GM11168 (cell line): ENCODE results near the gene MDGA2.
"Not testable (repeated sequence)": the region's sequence is repeated elsewhere in the genome, so short reads cannot be mapped to it uniquely, and the experiment has no call there.

Experiments used
- in situ Hi-C: fragments of 300-500 bp; cut with MboI; formaldehyde crosslinking; loops from one replicate; pipeline ENCODE4 v1.12.0; 2022; ENCODE audit warnings: low sequenced_read_pairs; ENCODE audit not compliant: unreplicated experiment

The MDGA2 gene

DNA sequence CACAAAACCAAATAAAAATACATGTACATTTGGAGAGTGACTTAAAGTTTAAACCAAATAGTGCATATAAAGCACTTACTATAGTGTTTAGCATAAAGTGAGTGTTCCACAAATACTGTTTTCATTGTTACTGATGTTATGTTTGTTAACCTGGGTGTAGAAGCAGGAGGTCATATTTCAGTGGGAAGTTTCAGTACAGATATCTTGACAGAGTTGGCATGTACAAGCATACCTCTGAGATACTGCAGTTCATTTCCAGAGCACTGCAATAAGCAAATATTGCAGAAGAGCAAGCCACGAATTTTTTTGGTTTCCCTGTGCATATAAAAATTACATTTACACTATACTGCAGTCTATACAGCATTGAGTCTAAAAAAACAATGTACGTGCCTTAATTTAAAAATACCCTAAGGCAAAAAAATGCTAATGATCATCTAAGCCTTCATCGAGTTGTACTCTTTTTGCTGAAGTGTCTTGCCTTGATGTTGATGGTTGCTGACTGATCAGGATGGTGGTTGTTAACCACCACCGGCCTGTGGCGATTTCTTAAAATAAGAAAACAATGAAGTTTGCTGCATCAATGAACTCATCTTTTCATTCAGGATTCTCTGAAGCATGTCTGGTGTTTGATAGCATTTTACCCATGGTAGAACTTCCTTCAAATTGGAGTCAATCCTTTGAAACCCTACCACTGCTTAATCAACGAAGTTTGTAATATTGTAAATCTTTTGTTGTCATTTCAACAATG is 662.7 kb downstream of the MDGA2 start:
- in situ Hi-C loops: no loop called here

DNA sequence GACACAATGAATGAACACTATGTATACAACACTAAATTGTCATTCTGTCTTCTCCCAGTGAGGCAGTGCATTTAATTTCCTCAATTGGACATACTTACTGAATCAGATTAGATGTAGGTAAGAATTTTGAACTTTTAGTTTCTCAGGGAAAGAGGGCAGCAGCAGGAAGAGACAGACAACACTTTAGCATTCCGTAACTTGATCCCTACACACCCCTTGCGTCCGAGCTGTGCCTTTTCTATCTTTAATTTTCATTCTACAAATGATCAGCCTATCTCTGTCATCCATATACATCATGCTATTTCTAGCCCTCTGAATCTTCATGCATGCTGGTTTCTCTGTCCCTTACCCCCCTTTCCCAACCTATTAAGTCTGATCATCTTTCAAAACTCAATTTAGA is 665.8 kb downstream of the MDGA2 start:
- in situ Hi-C loops: no loop called here

DNA sequence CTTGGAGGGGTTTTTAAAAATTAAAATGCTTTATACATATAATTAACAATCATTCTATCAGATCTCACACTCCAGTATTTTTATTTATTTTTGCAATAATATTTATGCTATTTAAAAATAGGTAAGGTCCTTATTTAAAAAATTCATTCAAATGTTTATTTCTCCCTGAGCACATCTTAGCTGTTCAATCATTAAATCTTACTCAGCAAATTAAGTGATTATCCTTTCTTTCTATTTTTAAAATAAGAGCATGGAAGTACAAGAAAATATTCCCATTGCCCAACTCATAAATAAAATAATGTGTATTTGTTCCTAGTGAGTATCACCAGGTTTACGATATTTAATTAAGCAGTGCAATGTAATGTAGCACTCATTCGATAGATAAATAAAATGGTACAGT is 666.7 kb downstream of the MDGA2 start:
- in situ Hi-C loops: no loop called here

DNA sequence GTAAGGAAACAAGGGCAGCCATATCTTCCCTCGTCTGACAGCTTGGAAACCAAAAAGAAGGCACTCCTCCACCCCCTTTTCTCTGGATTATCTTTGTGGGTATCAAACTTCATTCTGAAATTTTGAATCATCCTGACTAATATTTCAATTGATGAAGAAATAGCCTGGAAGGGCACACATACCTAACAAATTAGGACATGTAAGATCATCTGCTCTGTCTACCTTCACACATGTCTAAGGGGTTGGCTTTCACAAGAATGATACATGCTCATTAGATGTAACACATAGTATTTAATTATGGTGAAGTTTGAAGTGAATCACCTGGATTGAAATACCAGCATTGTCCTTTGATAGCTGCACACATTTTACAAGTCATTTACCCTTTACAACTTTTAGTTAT is 675.7 kb downstream of the MDGA2 start:
- in situ Hi-C loops: no loop called here

DNA sequence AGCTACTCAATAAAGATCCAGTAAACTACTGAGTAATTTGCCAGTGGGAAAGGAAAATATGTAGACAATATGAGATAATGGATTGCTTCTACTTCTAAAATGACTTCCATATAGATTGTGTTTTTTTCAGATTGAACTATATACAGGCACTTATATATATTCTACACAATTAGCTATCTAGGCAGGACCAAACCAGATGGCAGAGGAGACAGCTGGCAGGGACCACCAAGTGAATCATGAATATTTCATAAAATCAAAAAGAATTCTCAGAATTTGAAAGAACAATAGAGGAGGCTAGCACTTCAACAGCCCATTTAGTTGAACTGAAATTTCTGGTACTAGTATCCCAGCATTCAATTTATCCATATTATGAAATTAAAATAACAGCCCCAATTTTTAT is 685.8 kb downstream of the MDGA2 start:
- in situ Hi-C loops: no loop called here

DNA sequence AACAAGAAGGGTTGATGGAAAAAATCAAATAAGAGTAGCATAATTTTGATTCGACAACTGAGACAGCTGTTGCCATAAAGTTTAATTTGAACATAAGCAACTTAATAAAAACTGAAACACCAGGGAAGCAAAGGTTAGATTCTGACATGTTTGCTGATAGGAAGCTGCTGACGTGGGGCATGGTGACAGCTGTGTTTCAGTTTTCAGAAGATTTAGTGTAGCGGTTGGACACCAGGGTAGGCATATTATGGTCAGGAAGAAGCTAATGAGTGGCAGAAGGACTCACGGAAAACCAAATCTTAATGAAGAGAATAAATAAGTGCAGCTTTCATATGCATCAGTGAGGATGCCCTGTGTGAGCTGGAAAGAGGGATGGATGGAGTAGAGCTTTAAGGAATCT is 687.1 kb downstream of the MDGA2 start:
- in situ Hi-C loops: no loop called here

DNA sequence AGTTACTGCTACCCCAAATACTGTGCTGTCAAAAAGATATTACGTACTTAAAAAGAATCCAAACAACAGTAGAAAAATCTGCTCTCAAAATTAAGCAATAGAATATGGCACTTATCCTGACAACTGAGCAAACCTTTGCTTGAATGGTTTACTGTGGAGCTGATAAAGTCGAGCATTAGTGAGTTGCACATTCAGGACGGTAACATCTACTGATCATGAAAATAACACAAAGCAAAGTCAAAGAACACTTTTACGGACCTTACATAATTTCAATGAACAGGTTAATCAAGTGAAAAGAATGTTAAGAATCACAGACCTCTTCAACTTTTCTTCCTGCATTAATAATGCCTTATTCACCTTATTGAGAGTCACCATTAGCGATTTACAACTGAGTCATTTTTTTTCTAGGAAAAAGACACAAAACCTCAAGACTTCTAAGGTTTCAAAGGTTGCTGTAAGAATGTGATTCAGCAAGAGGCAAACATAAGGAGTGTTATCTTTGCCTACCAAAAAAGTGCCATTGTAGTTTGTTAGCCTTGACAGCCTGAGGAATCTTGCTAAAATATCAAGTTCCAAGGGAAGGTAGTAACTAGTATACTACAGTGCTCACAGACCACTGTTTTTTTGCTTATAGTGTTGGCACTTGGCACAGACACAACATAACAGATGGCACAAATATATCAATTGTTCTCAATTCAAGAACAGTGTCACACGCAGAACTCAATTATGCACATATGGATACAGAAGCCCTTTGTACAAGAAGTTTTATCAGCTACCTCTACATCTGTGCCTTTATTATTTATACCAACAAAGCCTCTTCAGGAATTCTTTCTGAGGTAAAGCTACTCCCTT is 689.6 kb downstream of the MDGA2 start:
- in situ Hi-C loops: no loop called here

DNA sequence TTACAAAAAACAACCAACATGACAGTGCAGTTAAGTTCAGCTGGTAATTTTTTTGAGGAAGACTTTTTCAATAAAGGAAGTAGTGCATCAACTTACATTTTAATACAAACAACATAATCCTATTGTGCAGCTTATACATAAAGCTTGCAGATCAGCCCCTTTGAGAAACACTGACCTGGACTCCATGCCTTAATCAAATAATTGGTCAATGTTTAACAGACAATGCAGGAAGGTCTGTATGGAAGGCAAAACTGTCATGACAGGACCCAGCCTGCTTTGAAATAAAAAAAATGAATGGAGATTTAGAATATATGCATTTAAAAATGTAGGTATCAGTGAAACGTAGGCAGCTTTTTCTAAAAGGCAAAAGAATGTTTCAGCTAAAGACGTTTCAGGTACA is 702.1 kb downstream of the MDGA2 start:
- in situ Hi-C loops: no loop called here

DNA sequence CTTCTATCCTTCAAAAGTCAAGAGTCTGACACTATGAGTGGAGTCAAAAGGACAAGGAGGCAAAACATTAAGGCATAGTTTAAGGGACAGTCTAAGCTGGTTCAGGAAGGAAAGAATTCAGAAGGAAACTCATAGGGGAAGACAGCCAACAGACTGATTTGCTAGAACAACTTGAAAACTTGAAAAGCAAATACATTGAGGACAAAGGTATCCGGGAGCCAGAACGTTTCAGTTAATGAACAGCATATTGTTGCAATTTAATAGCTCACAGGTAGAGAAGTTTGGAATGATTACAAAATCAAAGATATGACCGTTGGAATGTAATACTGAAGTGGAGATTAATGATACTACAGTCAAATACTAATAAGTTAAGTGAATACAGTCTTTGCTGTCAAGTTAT is 711.0 kb downstream of the MDGA2 start:
- in situ Hi-C loops: no loop called here

DNA sequence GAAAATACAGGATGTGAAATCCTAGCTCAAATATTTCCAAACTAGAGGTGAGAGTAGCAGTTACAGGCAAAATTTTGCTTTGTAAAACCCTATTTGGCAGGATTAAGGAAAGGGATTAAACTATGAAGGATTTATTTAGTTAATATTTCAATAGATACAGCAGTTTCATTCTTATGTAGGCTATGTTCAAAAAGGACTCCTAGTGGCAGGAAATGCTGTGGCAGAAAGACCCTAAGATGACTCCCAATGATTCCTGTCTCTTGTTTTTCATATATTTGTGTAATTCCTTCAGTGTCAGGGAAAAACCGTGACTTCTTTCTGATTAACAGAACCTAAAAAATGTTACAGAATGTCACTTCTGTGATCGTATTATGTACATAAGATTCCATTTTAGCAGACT is 724.3 kb downstream of the MDGA2 start:
- in situ Hi-C loops: no loop called here

DNA sequence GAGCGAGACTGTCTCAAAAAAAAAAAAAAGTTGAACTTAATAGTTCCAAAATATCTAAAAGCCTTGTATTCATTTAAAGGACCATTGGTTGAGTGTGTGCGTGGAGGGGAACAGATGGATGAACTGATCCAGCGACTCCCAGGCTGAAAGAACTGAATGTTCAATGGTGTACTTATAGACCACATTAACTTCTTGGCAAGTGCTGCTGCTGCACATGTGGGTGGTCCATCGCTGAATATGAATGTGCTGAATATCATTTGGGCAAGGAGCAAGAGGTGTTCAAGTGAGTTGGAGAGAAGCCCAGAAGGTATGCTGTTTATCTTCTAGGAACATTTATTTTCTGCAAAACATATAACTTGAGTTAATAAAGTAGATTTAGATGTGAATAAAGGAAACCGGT is 734.8 kb downstream of the MDGA2 start:
- in situ Hi-C loops: no loop called here

DNA sequence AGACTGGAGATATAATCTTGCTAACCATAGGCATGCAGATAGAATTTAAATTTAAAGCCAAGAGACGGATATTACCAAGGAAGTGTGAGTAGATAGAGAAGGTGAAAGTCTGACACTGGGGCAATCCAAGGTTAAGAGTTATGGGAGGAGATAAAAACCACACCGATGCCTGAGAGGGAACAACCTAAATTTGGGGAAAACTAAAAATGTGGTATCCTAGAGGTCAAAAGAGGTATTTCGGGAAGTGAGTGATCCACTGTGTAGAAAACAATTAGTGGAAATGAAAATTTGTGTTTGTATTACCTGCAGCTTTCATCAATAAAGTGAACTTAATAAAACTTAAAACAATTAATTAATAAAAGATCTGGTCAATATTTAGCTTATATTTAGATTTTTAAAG is 754.9 kb downstream of the MDGA2 start:
- in situ Hi-C loops: no loop called here

DNA sequence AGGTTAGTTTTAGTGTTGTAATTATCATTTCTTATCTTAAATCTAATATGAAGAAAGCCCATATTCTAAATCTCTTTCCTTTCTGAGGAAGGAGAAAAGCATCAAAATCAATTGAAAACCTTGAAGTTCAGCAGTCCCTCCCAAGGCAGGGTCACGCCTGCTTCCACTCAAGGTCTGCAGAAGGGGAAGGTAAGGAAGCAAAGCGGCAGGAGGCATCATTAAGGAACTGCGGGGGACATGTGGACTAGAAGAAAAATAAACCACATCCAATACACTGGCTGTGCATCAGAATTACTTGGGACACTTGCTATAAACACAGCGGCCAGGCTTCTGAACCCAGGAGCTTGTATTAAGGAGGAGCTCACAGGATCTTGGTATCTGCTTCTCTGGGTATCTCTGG is 759.9 kb downstream of the MDGA2 start:
- in situ Hi-C loops: not testable (repeated sequence)

DNA sequence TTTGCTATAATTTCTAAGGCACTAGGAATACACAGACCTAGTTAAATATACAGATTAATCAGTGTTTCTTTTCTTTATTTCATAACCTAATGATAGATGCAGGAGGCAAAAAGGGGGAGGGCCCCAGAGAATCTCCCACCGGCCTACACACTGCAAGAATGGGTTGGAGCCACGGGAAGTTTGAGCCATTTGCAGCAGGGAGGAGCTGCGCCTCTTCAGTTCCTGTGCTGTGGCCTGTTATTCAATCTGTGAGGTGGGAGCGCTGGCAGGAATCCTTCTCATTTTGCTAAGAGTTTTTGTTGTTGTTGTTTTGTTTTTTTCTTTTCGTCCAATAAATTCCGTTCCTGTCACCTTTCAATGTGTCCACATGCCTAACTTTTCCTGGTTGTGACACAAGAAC is 772.6 kb downstream of the MDGA2 start:
- in situ Hi-C loops: no loop called here

DNA sequence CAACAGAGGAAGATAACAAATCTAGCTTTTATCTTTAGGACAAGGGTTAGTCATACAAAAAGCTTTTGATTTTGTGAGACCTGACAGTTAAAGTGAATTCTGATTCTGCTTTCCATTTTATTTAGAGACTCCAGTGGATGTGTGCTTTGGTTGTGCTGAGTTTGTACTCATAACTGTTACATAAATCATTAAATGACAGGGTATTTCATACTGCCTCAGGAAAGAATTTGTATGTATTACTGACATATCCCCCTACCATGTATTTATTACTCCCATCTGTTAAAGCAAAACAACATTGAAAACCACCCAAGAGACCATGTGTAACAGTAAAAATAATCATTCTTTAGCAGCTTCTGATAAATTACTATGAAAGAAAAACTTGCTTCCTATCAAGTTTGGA is 780.9 kb downstream of the MDGA2 start:
- in situ Hi-C loops: no loop called here

DNA sequence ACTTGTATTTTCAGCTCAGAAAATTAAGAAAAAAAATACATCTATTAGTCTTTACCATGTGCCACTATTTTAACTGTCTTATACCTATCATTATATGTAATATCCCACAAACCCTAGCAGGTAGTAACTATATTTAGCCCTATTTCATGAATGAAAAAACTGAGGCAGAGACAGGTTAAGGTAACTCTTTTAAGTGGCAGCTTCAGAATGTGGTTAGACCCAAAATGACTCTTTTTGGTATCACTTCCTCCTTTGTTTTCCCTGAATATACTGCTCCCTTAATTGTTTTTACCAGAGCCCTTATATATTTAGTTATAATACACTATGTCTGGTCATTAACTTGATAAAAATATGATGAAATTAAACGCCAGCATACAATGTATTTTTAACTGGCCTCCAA is 788.3 kb downstream of the MDGA2 start:
- in situ Hi-C loops: no loop called here

DNA sequence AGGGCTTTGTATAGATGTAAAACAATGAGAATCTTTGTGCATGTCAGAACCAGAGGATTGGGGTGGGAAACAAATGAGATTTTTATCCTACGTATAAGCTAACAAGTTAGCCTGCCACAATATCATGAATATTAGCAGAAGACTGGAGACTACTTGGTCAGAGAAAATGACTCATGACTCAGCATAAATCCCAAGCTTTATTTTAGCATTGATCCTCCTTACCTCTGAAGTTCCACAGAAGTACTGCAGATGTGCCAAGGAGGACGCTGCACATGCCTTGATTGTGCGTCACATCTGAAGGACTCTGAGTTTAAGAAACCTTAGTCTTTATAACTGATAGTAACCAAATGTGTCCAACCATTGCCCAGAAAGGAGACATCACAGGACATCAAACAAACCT is 789.8 kb downstream of the MDGA2 start:
- in situ Hi-C loops: no loop called here

DNA sequence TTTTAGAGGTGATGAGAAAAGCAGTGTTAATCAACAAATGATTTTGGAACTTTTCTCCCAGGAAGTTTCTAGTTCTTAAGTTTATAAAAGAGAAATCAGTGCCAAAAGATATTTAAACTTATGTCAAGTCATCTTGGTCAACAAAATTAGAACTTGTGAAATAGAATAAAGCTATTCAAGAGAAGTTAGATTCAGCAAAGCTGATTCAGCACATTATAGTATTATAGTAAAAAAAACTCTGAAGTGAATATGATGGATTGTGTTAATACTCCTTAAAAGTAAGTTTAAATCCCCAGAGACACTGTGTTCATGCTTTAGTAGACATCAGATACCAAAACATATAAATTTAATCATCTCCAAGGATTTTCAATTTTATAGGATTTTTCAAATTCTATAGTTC is 813.7 kb downstream of the MDGA2 start:
- in situ Hi-C loops: no loop called here

DNA sequence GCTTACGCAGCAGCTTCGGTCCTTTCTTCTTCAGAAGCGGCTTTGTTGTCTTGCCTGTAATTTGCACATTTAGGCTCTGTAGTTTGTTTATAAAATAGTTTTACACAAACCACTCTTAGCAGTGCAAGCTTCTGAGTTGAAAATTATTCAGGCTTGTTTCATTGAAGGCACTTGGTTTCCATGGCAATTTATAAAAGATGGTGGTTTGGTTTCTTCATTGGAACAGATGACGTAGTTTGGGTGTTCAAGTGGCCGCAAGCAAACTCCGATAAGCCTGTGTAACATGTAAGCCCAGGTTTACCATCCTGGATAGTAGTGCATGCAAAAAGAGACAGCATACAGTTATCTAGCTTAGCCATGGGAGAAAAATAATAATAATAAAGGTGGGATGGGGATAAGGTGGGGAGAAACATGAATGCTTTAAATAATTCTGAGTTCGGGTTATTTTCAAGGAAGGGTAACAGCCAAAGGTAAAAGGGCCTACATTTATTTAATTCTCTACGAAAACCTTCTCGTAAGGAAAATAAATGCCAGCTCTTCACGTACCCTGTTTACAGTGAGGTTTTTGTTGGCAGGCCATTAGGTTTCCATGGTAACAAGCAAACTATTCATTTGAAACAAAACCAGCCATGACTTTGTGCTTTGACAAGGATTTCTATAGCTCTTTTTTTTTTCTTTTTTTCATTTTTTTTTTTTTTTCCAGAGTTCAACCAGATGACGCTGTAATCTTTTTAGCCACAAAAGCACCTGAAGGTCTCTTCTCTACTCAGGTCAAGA is 834.3 kb downstream of the MDGA2 start:
- in situ Hi-C loops: no loop called here

DNA sequence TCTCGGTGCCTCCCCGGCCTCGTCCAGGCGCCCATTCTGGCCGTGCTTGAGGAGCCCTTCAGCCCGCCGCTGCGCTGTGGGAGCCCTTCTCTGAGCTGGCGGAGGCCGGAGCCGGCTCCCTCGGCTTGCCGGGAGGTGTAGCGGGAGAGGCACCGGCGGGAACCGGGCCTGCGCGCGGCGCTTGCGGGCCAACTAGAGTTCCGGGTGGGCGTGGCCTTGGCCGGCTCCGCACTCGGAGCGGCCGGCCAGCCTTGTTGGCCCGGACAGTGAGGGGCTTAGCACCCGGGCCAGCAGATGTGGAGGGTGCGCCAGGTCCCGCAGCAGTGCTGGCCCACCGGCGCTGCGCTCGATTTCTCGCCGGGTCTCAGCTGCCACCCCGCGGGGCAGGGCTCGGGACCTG is 855.1 kb downstream of the MDGA2 start:
- in situ Hi-C loops: no loop called here

DNA sequence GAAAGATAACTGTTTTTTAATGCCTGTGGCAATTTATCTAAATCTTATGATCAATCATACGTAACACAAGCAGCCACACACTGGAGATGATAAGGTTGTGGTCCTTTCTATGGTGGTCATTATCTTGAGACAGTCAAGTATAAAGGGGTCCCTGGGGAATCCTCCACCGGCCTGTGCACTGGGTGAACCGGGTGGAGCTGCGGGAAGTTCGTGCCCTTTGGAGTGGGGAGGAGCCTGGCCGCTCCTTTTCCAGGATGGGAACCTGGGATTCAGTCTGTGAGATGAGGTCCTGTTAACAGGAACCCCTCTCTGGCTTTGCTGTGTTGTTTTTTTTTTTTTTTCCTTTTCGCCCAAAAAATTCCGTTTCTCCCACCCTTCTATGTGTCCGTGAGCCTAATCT is 856.3 kb downstream of the MDGA2 start:
- in situ Hi-C loops: no loop called here
